HL-60 (cell line): Measurements from ENCODE around the gene QARS1.

Experiments used
- DNase-seq, 2 experiments: peaks; one replicate each; pipeline ENCODE4 v3.0.0-alpha.2; 2010 to 2020; ENCODE audit warnings: low read depth in 1 of 2, low spot score in 1 of 2
- H3K27ac ChIP-seq: fragments of 250-450 bp; sonication (Bioruptor Pico); replicated peaks from 2 replicates; pipeline ENCODE4 v1.5.1; 2020; ENCODE audit warnings: mild to moderate bottlenecking, moderate library complexity
- H3K27me3 ChIP-seq: fragments of 250-450 bp; sonication (Bioruptor Pico); 2 replicates; pipeline ENCODE4 v1.5.1; 2021; ENCODE audit warnings: mild to moderate bottlenecking, moderate library complexity; ENCODE audit not compliant: insufficient read depth, poor library complexity, severe bottlenecking
- H3K4me3 ChIP-seq: replicated peaks from 2 replicates; pipeline ENCODE4 v1.5.1; 2011; ENCODE audit warnings: mild to moderate bottlenecking, control low read depth, low read length; ENCODE audit not compliant: insufficient read depth
- CTCF ChIP-seq: IDR thresholded peaks from one replicate; pipeline ENCODE4 v1.5.1; 2011; ENCODE audit warnings: low read length, control low read depth, inconsistent platforms; ENCODE audit not compliant: insufficient read depth
- GABPA ChIP-seq: IDR thresholded peaks from 2 replicates; pipeline ENCODE4 v1.6.1; 2012; ENCODE audit warnings: low read depth
- POLR2AphosphoS5 ChIP-seq: IDR thresholded peaks from 2 replicates; pipeline ENCODE4 v1.6.1; 2012; ENCODE audit warnings: low read depth
- REST ChIP-seq: IDR thresholded peaks from 2 replicates; pipeline ENCODE4 v1.6.1; 2012; ENCODE audit warnings: low read depth; ENCODE audit not compliant: insufficient replicate concordance
- SPI1 ChIP-seq: IDR thresholded peaks from 2 replicates; pipeline ENCODE4 v1.6.1; 2012; ENCODE audit warnings: low read depth, mild to moderate bottlenecking, borderline replicate concordance

Gene QARS1

DNA sequence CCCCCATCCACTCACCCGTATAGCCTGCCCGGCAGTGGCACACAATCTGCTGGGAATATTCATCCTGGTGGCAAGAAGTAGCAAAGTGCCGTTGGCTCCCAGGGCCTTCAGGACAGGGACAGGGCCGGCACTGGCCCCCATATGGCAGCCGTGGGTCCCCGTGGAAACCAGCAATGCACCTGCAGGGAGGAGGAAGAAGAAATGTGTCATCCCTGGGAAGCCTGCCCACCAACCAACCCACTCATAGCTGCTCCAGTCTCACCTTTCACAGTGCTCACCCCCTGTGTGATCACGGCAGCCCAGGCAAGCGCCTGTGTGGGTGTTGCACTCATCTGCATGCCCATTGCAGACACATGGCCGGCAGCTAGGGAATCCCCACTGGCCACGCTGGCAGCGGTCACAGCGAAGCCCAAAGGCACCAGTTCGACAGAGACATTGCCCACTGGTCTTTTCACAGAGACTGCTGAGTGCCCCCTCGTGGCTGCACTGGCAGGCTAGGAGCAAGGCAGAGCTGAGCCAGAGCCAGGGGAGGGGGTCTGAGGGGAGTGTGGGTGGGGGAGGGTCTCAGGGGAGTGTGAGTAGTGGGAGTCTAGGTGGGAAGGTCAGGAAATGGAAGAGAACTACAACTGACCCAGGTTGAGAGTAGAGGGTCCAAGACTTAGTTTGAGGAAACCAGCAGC is 20.6 kb upstream of the QARS1 start:
- no peak overlapping the region for H3K4me3 ChIP-seq
- no peaks in the 10 kb centered on the region for H3K27me3 ChIP-seq
- TF ChIP-seq CTCF (no peak), REST (no peak), POLR2AphosphoS5 (no peak), SPI1 (no peak), GABPA (no peak)
- no peak overlapping the region for H3K27ac ChIP-seq
- DNase-seq = peak in 1 of 2 experiments; percentile 7

DNA sequence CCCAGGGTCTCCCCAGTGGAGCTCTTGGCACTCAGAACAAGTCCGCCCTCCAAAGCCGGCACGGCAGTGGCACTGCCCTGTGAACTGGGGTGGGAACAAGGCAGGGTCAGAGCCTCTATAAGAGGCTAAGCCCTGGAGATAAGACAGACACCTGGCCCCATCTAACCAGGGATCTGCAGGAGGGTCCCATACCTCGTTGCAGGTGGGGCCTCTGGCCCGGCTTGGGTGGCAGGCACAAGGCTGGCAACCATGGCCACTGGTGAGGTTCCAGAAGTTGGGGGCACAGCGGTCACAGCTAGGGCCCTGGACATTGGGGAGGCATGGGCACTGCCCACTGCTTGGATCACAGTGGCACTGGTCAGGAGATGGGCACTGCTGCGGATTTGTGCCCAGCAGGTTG is 19.6 kb upstream of the QARS1 start:
- Histone ChIP-seq H3K27ac (no peak overlapping the region), H3K27me3 (no peaks in the 10 kb centered on the region), H3K4me3 (no peak overlapping the region)
- TF ChIP-seq POLR2AphosphoS5 (no peak), CTCF (no peak), REST (no peak), GABPA (no peak), SPI1 (no peak)
- no peak for DNase-seq

DNA sequence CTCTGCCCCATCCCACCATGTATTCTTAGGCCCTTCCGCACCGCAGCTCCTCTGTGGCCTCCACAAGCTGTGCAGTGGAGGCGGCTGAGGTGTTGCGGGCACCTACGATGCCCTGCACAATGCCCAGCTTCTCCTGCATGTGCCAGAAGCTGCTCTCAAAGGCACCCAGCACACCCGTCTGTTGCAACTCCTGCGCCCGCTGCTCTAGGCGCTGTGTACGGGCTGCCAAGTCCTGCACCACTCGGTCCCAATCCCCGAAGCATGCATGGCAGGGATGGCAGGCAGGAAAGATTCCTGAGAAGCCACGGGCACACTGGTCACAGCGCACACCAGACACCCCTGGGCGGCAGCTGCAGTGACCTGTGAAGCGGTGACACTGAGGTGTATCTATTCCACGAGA is 19.1 kb upstream of the QARS1 start:
- DNase-seq = no peak
- Histone ChIP-seq H3K27ac (no peak overlapping the region), H3K27me3 (no peaks in the 10 kb centered on the region), H3K4me3 (no peak overlapping the region)
- TF ChIP-seq SPI1 = no peak
- no peak for TF ChIP-seq CTCF
- no peak for TF ChIP-seq REST
- TF ChIP-seq GABPA = no peak
- TF ChIP-seq POLR2AphosphoS5 = no peak
